ENCODE measurements around the gene TSC1. TPM values are rescaled to one million over a fixed set of nuclear protein-coding genes. Genes with fewer than 3 reads are reported as not detected.

Gene TSC1
- total RNA-seq, 1 donor from 2014 or later, result 50.9 TPM

DNA sequence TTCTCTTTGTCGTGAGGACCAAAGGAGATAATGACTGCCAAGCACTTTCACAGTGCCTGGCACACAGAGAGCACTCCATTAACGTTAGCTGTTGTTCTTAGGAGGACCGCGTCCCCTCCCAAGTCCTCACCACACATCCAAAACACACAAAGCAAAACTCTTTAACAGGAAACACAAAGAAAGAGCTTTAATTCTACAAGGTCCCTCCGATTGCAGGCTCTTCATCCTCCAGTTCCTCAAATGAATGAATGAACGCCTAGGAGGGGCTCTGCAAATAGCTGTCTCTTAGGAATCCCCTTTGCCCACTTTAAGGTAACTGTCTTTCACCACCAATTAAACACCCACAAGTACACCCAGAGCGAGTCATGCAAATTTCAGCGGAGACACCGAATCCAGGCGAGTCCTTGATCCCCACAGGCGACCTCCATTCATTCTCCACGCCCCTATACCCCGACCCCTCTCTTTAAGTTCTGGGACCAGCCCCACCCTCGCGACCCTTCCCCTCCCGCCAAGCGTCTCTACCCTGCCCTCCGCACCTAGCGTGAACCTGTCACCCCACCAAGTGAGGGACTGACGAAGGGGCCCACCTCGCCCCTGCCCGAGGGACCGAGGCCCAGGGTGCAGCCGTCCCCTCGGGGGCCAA, 644 bp downstream of the TSC1 start:
- H3K4me3 Mint-ChIP-seq, result peak overlapping the region; percentile 95
- no peaks in the 10 kb centered on the region for H3K9me3 Mint-ChIP-seq
- no peaks in the 10 kb centered on the region for H3K36me3 Mint-ChIP-seq (ENCODE audit: low read depth)
- TF ChIP-seq, protein P1, sequence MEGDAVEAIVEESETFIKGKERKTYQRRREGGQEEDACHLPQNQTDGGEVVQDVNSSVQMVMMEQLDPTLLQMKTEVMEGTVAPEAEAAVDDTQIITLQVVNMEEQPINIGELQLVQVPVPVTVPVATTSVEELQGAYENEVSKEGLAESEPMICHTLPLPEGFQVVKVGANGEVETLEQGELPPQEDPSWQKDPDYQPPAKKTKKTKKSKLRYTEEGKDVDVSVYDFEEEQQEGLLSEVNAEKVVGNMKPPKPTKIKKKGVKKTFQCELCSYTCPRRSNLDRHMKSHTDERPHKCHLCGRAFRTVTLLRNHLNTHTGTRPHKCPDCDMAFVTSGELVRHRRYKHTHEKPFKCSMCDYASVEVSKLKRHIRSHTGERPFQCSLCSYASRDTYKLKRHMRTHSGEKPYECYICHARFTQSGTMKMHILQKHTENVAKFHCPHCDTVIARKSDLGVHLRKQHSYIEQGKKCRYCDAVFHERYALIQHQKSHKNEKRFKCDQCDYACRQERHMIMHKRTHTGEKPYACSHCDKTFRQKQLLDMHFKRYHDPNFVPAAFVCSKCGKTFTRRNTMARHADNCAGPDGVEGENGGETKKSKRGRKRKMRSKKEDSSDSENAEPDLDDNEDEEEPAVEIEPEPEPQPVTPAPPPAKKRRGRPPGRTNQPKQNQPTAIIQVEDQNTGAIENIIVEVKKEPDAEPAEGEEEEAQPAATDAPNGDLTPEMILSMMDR (conservative IDR thresholded peaks at IDR 0.05), result no peak
- peak overlapping the region; percentile 69 for H3K27ac Mint-ChIP-seq (ENCODE audit: unreplicated experiment)
- peaks cover 29% of the 10 kb centered on the region for H3K4me1 Mint-ChIP-seq
- no peaks in the 10 kb centered on the region for H3K27me3 Mint-ChIP-seq (ENCODE audit: low read depth)
- no peak for DNase-seq (ENCODE audit: low read depth, low spot score)

- Mint-ChIP-seq H3K4me1 (peaks cover 29% of the 10 kb centered on the region), H3K27ac (ENCODE audit: unreplicated experiment) (no peak overlapping the region), H3K27me3 (ENCODE audit: low read depth) (no peaks in the 10 kb centered on the region), H3K36me3 (ENCODE audit: low read depth) (no peaks in the 10 kb centered on the region), H3K4me3 (peak overlapping the region; percentile 95), H3K9me3 (no peaks in the 10 kb centered on the region)
- TF ChIP-seq, protein P1 (conservative IDR thresholded peaks at IDR 0.05), result no peak
- no peak for DNase-seq (ENCODE audit: low read depth, low spot score)
These were observed 1.8 kb downstream of the TSC1 start for GRCh38 chr9:132942541-132943182.

DNA sequence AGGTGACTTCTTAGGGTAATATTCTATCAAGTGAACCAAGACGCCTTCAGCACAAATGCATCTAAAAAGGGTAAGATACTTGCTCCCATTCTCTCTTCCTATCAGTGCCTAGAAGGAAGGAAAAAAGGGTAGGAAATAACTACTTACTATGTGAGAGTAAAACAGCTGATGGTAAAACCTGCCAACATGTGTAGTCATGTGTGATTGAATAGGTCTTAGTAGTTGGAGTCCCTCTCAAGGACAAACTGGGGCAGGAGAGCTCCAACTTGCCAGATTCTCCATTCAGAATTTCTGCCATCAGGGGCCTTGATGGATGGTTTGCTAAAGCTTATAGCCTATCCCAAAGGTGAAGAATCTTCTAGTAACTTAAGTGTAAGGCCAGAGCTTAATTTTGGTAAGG, 5.2 kb downstream of the TSC1 start:
- no peak overlapping the region for H3K4me3 Mint-ChIP-seq
- no peaks in the 10 kb centered on the region for H3K9me3 Mint-ChIP-seq
- H3K27ac Mint-ChIP-seq (ENCODE audit: unreplicated experiment), result no peak overlapping the region
- H3K27me3 Mint-ChIP-seq (ENCODE audit: low read depth), result no peaks in the 10 kb centered on the region
- peaks cover 18% of the 10 kb centered on the region for H3K4me1 Mint-ChIP-seq
- no peak for DNase-seq (ENCODE audit: low read depth, low spot score)
- TF ChIP-seq, protein P1 (conservative IDR thresholded peaks at IDR 0.05), result no peak
- H3K36me3 Mint-ChIP-seq (ENCODE audit: low read depth), result no peaks in the 10 kb centered on the region

- H3K9me3 Mint-ChIP-seq, result no peaks in the 10 kb centered on the region
- no peak overlapping the region for H3K4me3 Mint-ChIP-seq
- TF ChIP-seq, protein P1 (conservative IDR thresholded peaks at IDR 0.05), result no peak
- H3K27ac Mint-ChIP-seq (ENCODE audit: unreplicated experiment), result no peak overlapping the region
- no peak for DNase-seq (ENCODE audit: low read depth, low spot score)
- no peaks in the 10 kb centered on the region for H3K36me3 Mint-ChIP-seq (ENCODE audit: low read depth)
- H3K4me1 Mint-ChIP-seq, result peaks cover 4% of the 10 kb centered on the region
- no peaks in the 10 kb centered on the region for H3K27me3 Mint-ChIP-seq (ENCODE audit: low read depth)
These were observed 6.9 kb downstream of the TSC1 start for GRCh38 chr9:132937463-132937901.

- Mint-ChIP-seq H3K4me1 (no peaks in the 10 kb centered on the region), H3K4me3 (no peak overlapping the region), H3K27me3 (ENCODE audit: low read depth) (no peaks in the 10 kb centered on the region), H3K36me3 (ENCODE audit: low read depth) (no peaks in the 10 kb centered on the region), H3K9me3 (no peaks in the 10 kb centered on the region), H3K27ac (ENCODE audit: unreplicated experiment) (no peak overlapping the region)
- DNase-seq (ENCODE audit: low read depth, low spot score), result no peak
- TF ChIP-seq, protein P1 (conservative IDR thresholded peaks at IDR 0.05), result no peak
These were observed 9.4 kb downstream of the TSC1 start for GRCh38 chr9:132935026-132935425.

Data from neural crest cell (in vitro differentiated cells).